K562 (cell line): Measurements from ENCODE around the gene SCYL3. TPM values are rescaled to one million over a fixed set of nuclear protein-coding genes. Genes with fewer than 3 reads are reported as not detected.

Source experiments
- ATAC-seq: fragments of 200-7000 bp; cut with Tn5 transposase; 3 replicates; pipeline ENCODE4 v1.9.1; 2020; ENCODE audit warnings: moderate library complexity
- BruUV-seq: library from RNA; stranded (reverse); fragments of 400-500 nt; replicated peaks from 2 replicates; lab custom pipeline; 2021; lab: Mats Ljungman, UMichigan
- CTCF ChIA-PET: fragments of 300-600 bp; formaldehyde crosslinking; extraction: SDS; loops from one replicate; lab custom pipeline; 2021; ENCODE audit warnings: low intra/inter-chr PET ratio; lab: Yijun Ruan, JAX
- POLR2A ChIA-PET: fragments of 300-600, 350-650 bp; sonication (Branson Sonifier 250); formaldehyde crosslinking; extraction: SDS; loops from one replicate; lab custom pipeline; 2021; ENCODE audit warnings: antibody characterized with exemption, inconsistent platforms; lab: Yijun Ruan, JAX
- DNase-seq, 4 experiments: peaks; one replicate each; pipeline versions ENCODE4 v3.0.0 to v3.0.0-alpha.2; 2011 to 2018; ENCODE audit warnings: low spot score in 3 of 4, mixed read lengths in 3 of 4; ENCODE audit errors: extremely low read depth in 1 of 4
- FAIRE-seq: peaks from 2 replicates; lab custom pipeline; 2011; peaks lifted over from hg19 to GRCh38; lab: Jason Lieb, UNC
- H2AFZ ChIP-seq: 2 replicates; pipeline ENCODE4 v1.6.0; 2011; ENCODE audit warnings: low read depth, low read length, control low read depth, inconsistent platforms
- H3K27ac ChIP-seq: fragments of 200-600 bp; 3 replicates; pipeline ENCODE4 v1.8.0; 2011; ENCODE audit warnings: low read depth, mild to moderate bottlenecking, control low read depth, inconsistent platforms, low read length, moderate library complexity, mixed read lengths; ENCODE audit errors: extremely low read depth
- H3K27me3 ChIP-seq, 2 experiments: fragments of 300-600 bp in 1 of 2; 2 replicates in 1 of 2; 3 replicates in 1 of 2; pipeline versions ENCODE4 v1.6.0 to v1.8.0; 2011; ENCODE audit warnings: inconsistent platforms in 2 of 2, low read length in 2 of 2, mild to moderate bottlenecking in 1 of 2, mixed read lengths in 1 of 2, moderate library complexity in 1 of 2; ENCODE audit not compliant: control insufficient read depth in 2 of 2, insufficient read depth in 2 of 2
- H3K36me3 ChIP-seq: fragments of 300-600 bp; 3 replicates; pipeline ENCODE4 v1.8.0; 2011; ENCODE audit warnings: mild to moderate bottlenecking, low read length, inconsistent platforms; ENCODE audit not compliant: control insufficient read depth, insufficient read depth
- H3K4me1 ChIP-seq, 2 experiments: fragments of 200-600 bp in 1 of 2; replicated peaks in 1 of 2; 2 replicates in 1 of 2; 3 replicates in 1 of 2; pipeline versions ENCODE4 v1.5.1 to v1.8.0; 2011; ENCODE audit warnings: inconsistent platforms in 2 of 2, low read length in 2 of 2, mild to moderate bottlenecking in 1 of 2, mixed read lengths in 1 of 2, moderate library complexity in 1 of 2; ENCODE audit not compliant: control insufficient read depth in 2 of 2, insufficient read depth in 2 of 2
- H3K4me2 ChIP-seq: 2 replicates; pipeline ENCODE4 v1.6.1; 2011; ENCODE audit warnings: low read length, control low read depth, inconsistent platforms, mixed read lengths; ENCODE audit not compliant: insufficient read depth
- H3K4me3 ChIP-seq: fragments of 200-600 bp; sonication (generic), shearing (Covaris generic); 2 replicates; pipeline ENCODE4 v1.5.1; 2016; ENCODE audit warnings: control low read depth, inconsistent platforms
- H3K79me2 ChIP-seq: fragments of 200-600 bp; 3 replicates; pipeline ENCODE4 v1.8.0; 2011; ENCODE audit warnings: low read length, inconsistent platforms; ENCODE audit not compliant: control insufficient read depth, insufficient read depth
- H3K9ac ChIP-seq, 2 experiments: 2 replicates each; pipeline versions ENCODE4 v1.6.0 to v1.6.1; 2011; ENCODE audit warnings: low read depth in 2 of 2, low read length in 2 of 2, control low read depth in 1 of 2, inconsistent platforms in 1 of 2, mild to moderate bottlenecking in 1 of 2, mixed read lengths in 1 of 2; ENCODE audit not compliant: insufficient read depth in 1 of 2
- H3K9me1 ChIP-seq: one replicate; pipeline ENCODE4 v1.6.0; 2011; ENCODE audit warnings: inconsistent platforms, mild to moderate bottlenecking, low read length, moderate library complexity; ENCODE audit not compliant: control insufficient read depth, insufficient read depth
- H3K9me3 ChIP-seq: replicated peaks from 2 replicates; pipeline ENCODE4 v1.5.1; 2011; ENCODE audit warnings: low read depth, low read length, inconsistent platforms; ENCODE audit not compliant: control insufficient read depth, insufficient read depth
- H4K20me1 ChIP-seq: replicated peaks from 2 replicates; pipeline ENCODE4 v1.6.1; 2011; ENCODE audit warnings: low read length, inconsistent platforms, mixed read lengths; ENCODE audit not compliant: control insufficient read depth, insufficient read depth
- WGBS: fragments of 100-300 bp; shearing (Covaris generic); methylation state at CpG from one replicate; pipeline ENCODE4 v1.1.6; 2016; ENCODE audit warnings: low coverage, mixed read lengths; ENCODE audit not compliant: insufficient coverage; ENCODE audit errors: missing lambda C conversion rate; 5-methylcytosine and 5-hydroxymethylcytosine counted together
- in situ Hi-C: fragments of 300-500 bp; cut with MboI; formaldehyde crosslinking; loops from 4 replicates; pipeline ENCODE4 v1.15.0; 2018; ENCODE audit warnings: inconsistent platforms, mixed read lengths
- intact Hi-C: fragments of 100-400 bp; cut with micrococcal nuclease; formaldehyde crosslinking; loops from 2 replicates; pipeline ENCODE4 v1.14.2; 2022
- polyA plus RNA-seq, 8 experiments: library from polyadenylated mRNA; depleted of rRNA in 4 of 8; stranded (reverse) in 5 of 8; unstranded in 3 of 8; fragments of >200 nt; fragmentation: Nextera tagmentation in 2 of 8; fragmentation: Illumina TruSeq in 1 of 8; extraction: Ambion mirVana in 2 of 8; extraction: Trizol in 1 of 8; gene quantifications; 2 replicates each; pipeline versions ENCODE4 v1.2.1 to v1.2.3, GENCODE V29; 2011 to 2014; ENCODE audit warnings: inconsistent platforms in 1 of 8, missing spikeins in 1 of 8
- total RNA-seq, 7 experiments: library from RNA; depleted of rRNA in 6 of 7; stranded (reverse); fragments of >200 nt in 6 of 7; fragmentation: Illumina TruSeq in 2 of 7; extraction: Trizol in 2 of 7; gene quantifications; 2 replicates each; pipeline versions ENCODE4 v1.2.1 to v1.2.3, GENCODE V29; 2011 to 2021; ENCODE audit warnings: low replicate concordance in 1 of 7
- TF ChIP-seq, protein P1 (sequence below): sonication (generic); formaldehyde crosslinking; IDR thresholded peaks from 2 replicates; pipeline ENCODE4 v1.8.0; 2022; ENCODE audit warnings: mild to moderate bottlenecking, missing genetic modification reagents
- TF ChIP-seq, protein P2 (sequence below), 2 experiments: fragments of 450-650 bp; IDR thresholded peaks; 2 replicates each; pipeline ENCODE4 v1.6.1; 2016; ENCODE audit warnings: mild to moderate bottlenecking in 2 of 2, borderline replicate concordance in 1 of 2, low read depth in 1 of 2, moderate library complexity in 1 of 2
- TF ChIP-seq, protein P3 (sequence below), 3 experiments: IDR thresholded peaks in 2 of 3; conservative IDR thresholded peaks in 1 of 3; 2 replicates each; pipeline ENCODE4 v1.5.1; 2011 to 2012; ENCODE audit warnings: low read length in 3 of 3, mild to moderate bottlenecking in 3 of 3, control low read depth in 2 of 3, improper control_type of control experiment in 1 of 3, inconsistent platforms in 1 of 3, low read depth in 1 of 3, mixed read lengths in 1 of 3, moderate library complexity in 1 of 3; ENCODE audit not compliant: insufficient read depth in 2 of 3
- TF ChIP-seq, protein P4 (sequence below): fragments of 250-450 bp; sonication (Bioruptor Pico); IDR thresholded peaks from 2 replicates; pipeline ENCODE4 v1.5.0; 2020; ENCODE audit warnings: mild to moderate bottlenecking, borderline replicate concordance

Gene SCYL3
- total and polyA plus RNA-seq, 9 of the 15 experiments (the other 6 are each of a cell fraction or from before 2014, with no cell fraction given), result 3.6 to 11.4 (median 7.1) TPM

DNA sequence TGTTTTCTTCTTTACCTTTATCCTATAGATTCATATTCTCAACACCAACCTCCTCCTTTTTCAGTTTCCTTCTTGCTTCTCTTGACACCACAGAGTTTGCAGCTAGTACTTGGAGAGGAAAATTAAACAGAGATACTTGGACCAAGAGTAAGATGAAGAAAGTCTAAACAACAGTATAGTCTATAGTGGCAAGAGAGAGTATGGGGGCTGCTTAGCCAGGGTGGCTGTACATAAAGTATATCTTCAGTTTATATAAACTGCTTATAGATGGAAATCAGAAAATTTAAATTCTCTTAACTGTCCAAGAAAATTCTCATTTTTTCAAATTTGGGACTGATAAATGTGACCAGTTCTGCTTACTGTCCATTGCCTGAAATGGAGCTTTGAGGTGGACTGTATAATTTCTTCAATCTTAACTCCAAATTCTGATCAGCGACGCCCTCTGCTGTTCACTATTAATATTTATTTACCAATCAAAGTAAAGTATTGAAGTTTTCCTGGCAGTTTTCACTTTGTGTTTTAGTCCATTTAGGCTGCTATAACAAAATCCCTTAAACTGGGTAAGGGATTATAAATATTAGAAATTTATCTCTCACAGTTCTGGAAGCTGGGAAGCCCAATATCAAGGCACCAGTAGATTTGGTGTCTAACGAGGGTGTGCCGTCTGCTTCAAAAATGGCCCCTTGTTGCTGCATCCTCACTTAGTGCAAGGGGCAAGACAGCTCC is 84.2 kb downstream of the SCYL3 start:
- Histone ChIP-seq H3K9me3 (no peaks in the 10 kb centered on the region), H3K9ac (no peak overlapping the region), H3K27me3 (no peaks in the 10 kb centered on the region), H3K9me1 (no peaks in the 10 kb centered on the region), H4K20me1 (no peaks in the 10 kb centered on the region), H3K4me3 (no peak overlapping the region), H3K4me1 (no peaks in the 10 kb centered on the region), H3K79me2 (no peaks in the 10 kb centered on the region), H3K27ac (no peak overlapping the region), H3K4me2 (no peak overlapping the region), H3K36me3 (peaks cover 77% of the 10 kb centered on the region), H2AFZ (no peak overlapping the region)
- intact Hi-C loops (loop anchor here (1.0 to 10.0 kb wide), 5 partner anchors 97 to 345 kb away; partner anchors contain the start of gene F5), in situ Hi-C loops (loop anchor here (10.0 kb wide), 1 partner anchor 255 kb away; no protein-coding TSS in a partner anchor)
- DNase-seq (peak; percentile 17 to 52 (median 43)), FAIRE-seq (no peak), ATAC-seq (peak; percentile 79)
- BruUV-seq, result no TSS peak
- POLR2A ChIA-PET, result interaction anchor here (0.9 kb wide), 1 partner anchor 223 kb away, joined by 3 read pairs; the partner anchor contains the start of gene F5
- CTCF ChIA-PET, result interaction anchor here (0.6 to 1.6 kb wide), 5 partner anchors 111 to 1206 kb away, joined by 3 to 10 read pairs (median 4); no protein-coding TSS in a partner anchor
- 52% methylated on average over 4 of the region's 4 CpGs for WGBS
- TF ChIP-seq, protein P1, sequence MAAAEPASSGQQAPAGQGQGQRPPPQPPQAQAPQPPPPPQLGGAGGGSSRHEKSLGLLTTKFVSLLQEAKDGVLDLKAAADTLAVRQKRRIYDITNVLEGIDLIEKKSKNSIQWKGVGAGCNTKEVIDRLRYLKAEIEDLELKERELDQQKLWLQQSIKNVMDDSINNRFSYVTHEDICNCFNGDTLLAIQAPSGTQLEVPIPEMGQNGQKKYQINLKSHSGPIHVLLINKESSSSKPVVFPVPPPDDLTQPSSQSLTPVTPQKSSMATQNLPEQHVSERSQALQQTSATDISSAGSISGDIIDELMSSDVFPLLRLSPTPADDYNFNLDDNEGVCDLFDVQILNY (CRISPR knock-in tag), result no peak
- TF ChIP-seq, protein P2, sequence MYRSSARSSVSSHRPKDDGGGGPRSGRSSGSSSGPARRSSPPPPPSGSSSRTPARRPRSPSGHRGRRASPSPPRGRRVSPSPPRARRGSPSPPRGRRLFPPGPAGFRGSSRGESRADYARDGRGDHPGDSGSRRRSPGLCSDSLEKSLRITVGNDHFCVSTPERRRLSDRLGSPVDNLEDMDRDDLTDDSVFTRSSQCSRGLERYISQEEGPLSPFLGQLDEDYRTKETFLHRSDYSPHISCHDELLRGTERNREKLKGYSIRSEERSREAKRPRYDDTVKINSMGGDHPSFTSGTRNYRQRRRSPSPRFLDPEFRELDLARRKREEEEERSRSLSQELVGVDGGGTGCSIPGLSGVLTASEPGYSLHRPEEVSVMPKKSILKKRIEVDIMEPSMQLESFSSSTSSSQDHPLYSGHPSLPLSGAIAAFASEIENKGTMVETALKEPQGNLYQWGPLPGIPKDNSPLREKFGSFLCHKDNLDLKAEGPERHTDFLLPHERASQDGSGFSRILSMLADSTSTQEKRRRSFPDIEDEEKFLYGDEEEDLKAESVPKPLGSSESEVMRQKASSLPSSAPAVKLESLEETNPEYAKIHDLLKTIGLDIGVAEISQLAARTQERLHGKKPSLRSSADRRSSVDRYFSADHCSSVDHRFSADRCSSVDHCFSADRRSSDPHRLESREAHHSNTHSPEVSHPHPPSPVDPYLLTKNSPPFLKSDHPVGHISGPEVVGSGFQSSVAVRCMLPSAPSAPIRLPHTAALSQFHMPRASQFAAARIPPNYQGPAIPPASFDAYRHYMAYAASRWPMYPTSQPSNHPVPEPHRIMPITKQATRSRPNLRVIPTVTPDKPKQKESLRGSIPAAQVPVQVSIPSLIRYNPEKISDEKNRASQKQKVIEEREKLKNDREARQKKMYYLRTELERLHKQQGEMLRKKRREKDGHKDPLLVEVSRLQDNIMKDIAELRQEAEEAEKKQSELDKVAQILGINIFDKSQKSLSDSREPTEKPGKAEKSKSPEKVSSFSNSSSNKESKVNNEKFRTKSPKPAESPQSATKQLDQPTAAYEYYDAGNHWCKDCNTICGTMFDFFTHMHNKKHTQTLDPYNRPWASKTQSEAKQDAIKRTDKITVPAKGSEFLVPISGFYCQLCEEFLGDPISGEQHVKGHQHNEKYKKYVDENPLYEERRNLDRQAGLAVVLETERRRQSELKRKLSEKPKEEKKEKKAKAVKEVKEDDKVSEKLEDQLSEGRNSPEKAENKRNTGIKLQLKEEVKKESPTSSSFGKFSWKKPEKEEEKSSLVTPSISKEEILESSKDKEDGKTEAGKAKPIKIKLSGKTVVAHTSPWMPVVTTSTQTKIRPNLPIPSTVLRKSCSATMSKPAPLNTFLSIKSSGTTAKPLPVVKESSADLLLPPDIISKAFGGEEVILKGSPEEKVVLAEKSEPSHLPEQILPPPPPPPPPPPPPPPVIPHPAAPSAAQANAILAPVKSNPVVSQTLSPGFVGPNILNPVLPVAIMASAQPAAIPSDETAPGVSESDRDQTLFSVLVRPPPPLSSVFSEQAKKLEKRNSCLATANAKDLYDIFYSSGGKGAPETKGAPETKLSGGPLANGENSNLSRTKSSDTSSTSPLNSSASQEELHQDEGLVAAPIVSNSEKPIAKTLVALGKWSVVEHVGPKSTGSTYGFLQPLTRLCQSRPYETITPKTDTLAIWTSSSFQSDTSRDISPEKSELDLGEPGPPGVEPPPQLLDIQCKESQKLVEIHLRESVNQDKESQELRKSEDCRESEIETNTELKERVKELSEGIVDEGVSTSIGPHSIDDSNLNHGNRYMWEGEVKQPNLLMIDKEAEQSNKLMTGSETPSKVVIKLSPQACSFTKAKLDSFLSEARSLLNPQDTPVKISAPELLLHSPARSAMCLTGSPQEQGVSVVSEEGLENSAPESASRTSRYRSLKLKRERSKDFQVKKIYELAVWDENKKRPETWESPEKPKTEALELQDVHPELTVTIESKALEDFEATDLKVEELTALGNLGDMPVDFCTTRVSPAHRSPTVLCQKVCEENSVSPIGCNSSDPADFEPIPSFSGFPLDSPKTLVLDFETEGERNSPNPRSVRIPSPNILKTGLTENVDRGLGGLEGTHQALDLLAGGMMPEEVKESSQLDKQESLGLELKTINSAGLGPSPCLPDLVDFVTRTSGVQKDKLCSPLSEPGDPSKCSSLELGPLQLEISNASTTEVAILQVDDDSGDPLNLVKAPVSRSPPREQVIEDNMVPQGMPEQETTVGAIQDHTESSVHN (IDR thresholded peaks at IDR 0.05; ENCODE audit: borderline replicate concordance in 1 of 2, low read depth in 1 of 2), result no peak
- TF ChIP-seq, protein P3, sequence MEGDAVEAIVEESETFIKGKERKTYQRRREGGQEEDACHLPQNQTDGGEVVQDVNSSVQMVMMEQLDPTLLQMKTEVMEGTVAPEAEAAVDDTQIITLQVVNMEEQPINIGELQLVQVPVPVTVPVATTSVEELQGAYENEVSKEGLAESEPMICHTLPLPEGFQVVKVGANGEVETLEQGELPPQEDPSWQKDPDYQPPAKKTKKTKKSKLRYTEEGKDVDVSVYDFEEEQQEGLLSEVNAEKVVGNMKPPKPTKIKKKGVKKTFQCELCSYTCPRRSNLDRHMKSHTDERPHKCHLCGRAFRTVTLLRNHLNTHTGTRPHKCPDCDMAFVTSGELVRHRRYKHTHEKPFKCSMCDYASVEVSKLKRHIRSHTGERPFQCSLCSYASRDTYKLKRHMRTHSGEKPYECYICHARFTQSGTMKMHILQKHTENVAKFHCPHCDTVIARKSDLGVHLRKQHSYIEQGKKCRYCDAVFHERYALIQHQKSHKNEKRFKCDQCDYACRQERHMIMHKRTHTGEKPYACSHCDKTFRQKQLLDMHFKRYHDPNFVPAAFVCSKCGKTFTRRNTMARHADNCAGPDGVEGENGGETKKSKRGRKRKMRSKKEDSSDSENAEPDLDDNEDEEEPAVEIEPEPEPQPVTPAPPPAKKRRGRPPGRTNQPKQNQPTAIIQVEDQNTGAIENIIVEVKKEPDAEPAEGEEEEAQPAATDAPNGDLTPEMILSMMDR (IDR thresholded peaks at IDR 0.05 in 2 of 3, conservative IDR thresholded peaks at IDR 0.05 in 1 of 3; ENCODE audit: insufficient read depth in 2 of 3, low read depth in 1 of 3, low read length in 3 of 3), result peak; percentile 29 to 72 (median 45); a peak in 4 of 6 replicates
- TF ChIP-seq, protein P4, sequence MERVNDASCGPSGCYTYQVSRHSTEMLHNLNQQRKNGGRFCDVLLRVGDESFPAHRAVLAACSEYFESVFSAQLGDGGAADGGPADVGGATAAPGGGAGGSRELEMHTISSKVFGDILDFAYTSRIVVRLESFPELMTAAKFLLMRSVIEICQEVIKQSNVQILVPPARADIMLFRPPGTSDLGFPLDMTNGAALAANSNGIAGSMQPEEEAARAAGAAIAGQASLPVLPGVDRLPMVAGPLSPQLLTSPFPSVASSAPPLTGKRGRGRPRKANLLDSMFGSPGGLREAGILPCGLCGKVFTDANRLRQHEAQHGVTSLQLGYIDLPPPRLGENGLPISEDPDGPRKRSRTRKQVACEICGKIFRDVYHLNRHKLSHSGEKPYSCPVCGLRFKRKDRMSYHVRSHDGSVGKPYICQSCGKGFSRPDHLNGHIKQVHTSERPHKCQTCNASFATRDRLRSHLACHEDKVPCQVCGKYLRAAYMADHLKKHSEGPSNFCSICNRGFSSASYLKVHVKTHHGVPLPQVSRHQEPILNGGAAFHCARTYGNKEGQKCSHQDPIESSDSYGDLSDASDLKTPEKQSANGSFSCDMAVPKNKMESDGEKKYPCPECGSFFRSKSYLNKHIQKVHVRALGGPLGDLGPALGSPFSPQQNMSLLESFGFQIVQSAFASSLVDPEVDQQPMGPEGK (CRISPR knock-in tag), result no peak
